Thyroid gland (tissue), 4 donors: Measurements from ENCODE around the gene NCOA3. TPM values are rescaled to one million over a fixed set of nuclear protein-coding genes. Genes with fewer than 3 reads are reported as not detected.

ENCODE experiments used
- DNase-seq, 2 donors: peaks; one replicate each; pipeline ENCODE4 v3.0.0-alpha.2; 2019
- H3K27ac ChIP-seq, 3 donors: fragments of 200-600 bp; sonication (generic); 1 replicate in 2 of 3; 2 replicates in 1 of 3; pipeline ENCODE4 v1.5.1; 2016 to 2019; ENCODE audit warnings: mild to moderate bottlenecking in 1 of 3, moderate library complexity in 1 of 3
- H3K27me3 ChIP-seq: fragments of 200-600 bp; sonication (generic); one replicate; pipeline ENCODE4 v1.5.1; 2019
- H3K36me3 ChIP-seq, 2 donors: fragments of 200-600 bp; sonication (generic); one replicate each; pipeline ENCODE4 v1.5.1; 2016 to 2019
- H3K4me1 ChIP-seq, 2 donors: fragments of 200-600 bp; sonication (generic); one replicate each; pipeline ENCODE4 v1.5.1; 2017 to 2019
- H3K4me3 ChIP-seq, 3 donors: fragments of 200-600 bp; sonication (generic); replicated peaks in 1 of 3; 1 replicate in 2 of 3; 2 replicates in 1 of 3; pipeline ENCODE4 v1.5.1; 2016; ENCODE audit warnings: mild to moderate bottlenecking in 1 of 3
- H3K9me3 ChIP-seq: fragments of 200-600 bp; sonication (generic); one replicate; pipeline ENCODE4 v1.5.1; 2017
- CTCF ChIP-seq, 6 experiments: fragments of 200-600 bp in 3 of 6; fragments of 450-650 bp in 3 of 6; sonication (generic) in 3 of 6; IDR thresholded peaks; one replicate each; pipeline ENCODE4 v1.5.1; 2016 to 2019; ENCODE audit warnings: antibody characterized with exemption in 6 of 6, mild to moderate bottlenecking in 2 of 6, inconsistent platforms in 1 of 6, moderate library complexity in 1 of 6
- POLR2A ChIP-seq, 2 donors: fragments of 450-650 bp; IDR thresholded peaks; one replicate each; pipeline ENCODE4 v1.6.1; 2017; ENCODE audit warnings: antibody characterized with exemption in 2 of 2, mild to moderate bottlenecking in 2 of 2, moderate library complexity in 1 of 2
- WGBS, 2 donors: methylation state at CpG; one replicate each; pipeline ENCODE4 v1.1.5; 2017; 5-methylcytosine and 5-hydroxymethylcytosine counted together
- intact Hi-C: fragments of 100-400 bp; cut with DNase I; formaldehyde crosslinking; loops from one replicate; pipeline ENCODE4 v1.15.1; 2023
- total RNA-seq, 4 donors: library from RNA; depleted of rRNA; stranded (reverse); fragments of >200 nt; gene quantifications; one replicate each; pipeline ENCODE4 v1.2.3, GENCODE V29; 2016

NCOA3 gene
- total RNA-seq, 4 donors from 2014 or later = 28.7 to 45.2 (median 36.8) TPM

GRCh38 chr20:47466704-47467459 is 34.8 kb upstream of the NCOA3 start:
- Histone ChIP-seq H3K9me3 (no peaks in the 10 kb centered on the region), H3K27me3 (no peaks in the 10 kb centered on the region), H3K36me3 (no peaks in the 10 kb centered on the region), H3K4me1 (peaks cover 0 to 6% of the 10 kb centered on the region in 2 donors), H3K27ac (no peak overlapping the region), H3K4me3 (no peak overlapping the region)
- 73 to 76% methylated on average over 15 of the region's 15 CpGs for WGBS, 2 donors
- DNase-seq = peak; percentile 7 to 37
- TF ChIP-seq POLR2A (IDR thresholded peaks at IDR 0.05) (no peak), CTCF (IDR thresholded peaks at IDR 0.05) (no peak)
- intact Hi-C loops = no loop called here

- H3K4me1 ChIP-seq = peaks cover 0 to 6% of the 10 kb centered on the region in 2 donors
- WGBS, 2 donors = 77% methylated on average over 14 of the region's 14 CpGs
- DNase-seq = no peak
- no peaks in the 10 kb centered on the region for H3K27me3 ChIP-seq
- TF ChIP-seq CTCF (IDR thresholded peaks at IDR 0.05) = no peak
- TF ChIP-seq POLR2A (IDR thresholded peaks at IDR 0.05) = no peak
- no peaks in the 10 kb centered on the region for H3K9me3 ChIP-seq
- H3K36me3 ChIP-seq = no peaks in the 10 kb centered on the region
- no peak overlapping the region for H3K27ac ChIP-seq
- intact Hi-C loops = no loop called here
- no peak overlapping the region for H3K4me3 ChIP-seq
These were observed 33.2 kb upstream of the NCOA3 start for GRCh38 chr20:47468290-47469050.

- H3K27me3 ChIP-seq = no peaks in the 10 kb centered on the region
- no peaks in the 10 kb centered on the region for H3K4me1 ChIP-seq
- no peak overlapping the region for H3K27ac ChIP-seq
- WGBS, 2 donors = 93 to 99% methylated on average over 4 of the region's 4 CpGs
- no peaks in the 10 kb centered on the region for H3K36me3 ChIP-seq
- intact Hi-C loops = no loop called here
- TF ChIP-seq CTCF (IDR thresholded peaks at IDR 0.05) (no peak), POLR2A (IDR thresholded peaks at IDR 0.05) (no peak)
- H3K4me3 ChIP-seq = no peak overlapping the region
- H3K9me3 ChIP-seq = no peaks in the 10 kb centered on the region
- no peak for DNase-seq
These were observed 26.2 kb upstream of the NCOA3 start for GRCh38 chr20:47475419-47476044.

GRCh38 chr20:47476452-47476851 is 25.2 kb upstream of the NCOA3 start:
- DNase-seq = no peak
- WGBS, 2 donors = 93 to 96% methylated on average over 2 of the region's 2 CpGs
- TF ChIP-seq POLR2A (IDR thresholded peaks at IDR 0.05) (no peak), CTCF (IDR thresholded peaks at IDR 0.05) (no peak)
- Histone ChIP-seq H3K36me3 (no peaks in the 10 kb centered on the region), H3K4me1 (no peaks in the 10 kb centered on the region), H3K4me3 (no peak overlapping the region), H3K27ac (no peak overlapping the region), H3K9me3 (no peaks in the 10 kb centered on the region), H3K27me3 (no peaks in the 10 kb centered on the region)
- intact Hi-C loops = no loop called here
